Loucy (cell line): ENCODE measurements around the gene HOXA1.

Experiments used
- H2AFZ ChIP-seq: fragments of 200-600 bp; sonication (generic); 2 replicates; pipeline ENCODE4 v1.6.0; 2016; ENCODE audit warnings: antibody characterized with exemption, mild to moderate bottlenecking, low read length, moderate library complexity
- H3F3A ChIP-seq: fragments of 200-600 bp; 2 replicates; pipeline ENCODE4 v1.6.0; 2016; ENCODE audit warnings: antibody characterized with exemption, low read depth, mild to moderate bottlenecking
- H3K27me3 ChIP-seq: fragments of 200-600 bp; sonication (generic); 2 replicates; pipeline ENCODE4 v1.6.1; 2014; ENCODE audit warnings: low read length, mild to moderate bottlenecking; ENCODE audit not compliant: insufficient read depth, poor library complexity, severe bottlenecking
- H3K36me3 ChIP-seq: fragments of 200-600 bp; sonication (generic); 2 replicates; pipeline ENCODE4 v1.6.1; 2016; ENCODE audit warnings: low read length; ENCODE audit not compliant: insufficient read depth
- H3K4me1 ChIP-seq: fragments of 200-600 bp; sonication (generic); 2 replicates; pipeline ENCODE4 v1.5.1; 2014; ENCODE audit warnings: low read length, mild to moderate bottlenecking; ENCODE audit not compliant: insufficient read depth, poor library complexity, severe bottlenecking
- H3K4me2 ChIP-seq: fragments of 200-600 bp; sonication (generic); 2 replicates; pipeline ENCODE4 v1.6.0; 2014; ENCODE audit warnings: antibody characterized with exemption, low read length, low read depth, mild to moderate bottlenecking; ENCODE audit not compliant: poor library complexity, severe bottlenecking
- H3K4me3 ChIP-seq: fragments of 200-600 bp; sonication (generic); 2 replicates; pipeline ENCODE4 v1.5.1; 2014; ENCODE audit warnings: low read length, mild to moderate bottlenecking, mixed read lengths; ENCODE audit not compliant: poor library complexity, severe bottlenecking
- H3K79me2 ChIP-seq: fragments of 200-600 bp; sonication (generic); 2 replicates; pipeline ENCODE4 v1.6.1; 2014; ENCODE audit warnings: low read length; ENCODE audit not compliant: insufficient read depth
- H3K9ac ChIP-seq: fragments of 200-600 bp; sonication (generic); 2 replicates; pipeline ENCODE4 v1.6.0; 2014; ENCODE audit warnings: mild to moderate bottlenecking, low read depth, low read length, moderate library complexity; ENCODE audit not compliant: poor library complexity, severe bottlenecking
- H3K9me2 ChIP-seq: fragments of 200-600 bp; sonication (generic); replicated peaks from 2 replicates; pipeline ENCODE4 v1.6.1; 2016; ENCODE audit warnings: low read depth, low read length, mixed read lengths
- H3K9me3 ChIP-seq: fragments of 200-600 bp; sonication (generic); 2 replicates; pipeline ENCODE4 v1.6.1; 2014; ENCODE audit warnings: mild to moderate bottlenecking, antibody characterized with exemption, low read length, low read depth; ENCODE audit not compliant: insufficient read depth
- H4K20me1 ChIP-seq: fragments of 200-600 bp; sonication (generic); 2 replicates; pipeline ENCODE4 v1.6.0; 2014; ENCODE audit warnings: antibody characterized with exemption, low read length, mild to moderate bottlenecking; ENCODE audit not compliant: insufficient read depth, poor library complexity, severe bottlenecking
- CTCF ChIP-seq: fragments of 200-600 bp; sonication (generic); conservative IDR thresholded peaks from 2 replicates; pipeline ENCODE4 v1.5.1; 2014; ENCODE audit warnings: mild to moderate bottlenecking, antibody characterized with exemption, low read length
- EZH2phosphoT487 ChIP-seq: fragments of 200-600 bp; IDR thresholded peaks from 2 replicates; pipeline ENCODE4 v1.6.1; 2018; ENCODE audit warnings: antibody characterized with exemption, mild to moderate bottlenecking, moderate library complexity, borderline replicate concordance

HOXA1 gene

GRCh38 chr7:27125986-27126394, 30.2 kb upstream of the HOXA1 start:
- Histone ChIP-seq H2AFZ (no peak overlapping the region), H3K9ac (no peak overlapping the region), H3F3A (no peaks in the 10 kb centered on the region), H3K4me3 (no peak overlapping the region), H3K36me3 (peaks cover 88% of the 10 kb centered on the region; the same call in 1 of the 2 replicates), H4K20me1 (peaks cover 61% of the 10 kb centered on the region), H3K4me1 (no peaks in the 10 kb centered on the region), H3K9me2 (no peaks in the 10 kb centered on the region), H3K27me3 (no peaks in the 10 kb centered on the region), H3K79me2 (peaks cover 98% of the 10 kb centered on the region), H3K9me3 (no peaks in the 10 kb centered on the region), H3K4me2 (no peak overlapping the region)
- TF ChIP-seq CTCF (no peak), EZH2phosphoT487 (no peak)

- Histone ChIP-seq H2AFZ (no peak overlapping the region), H3K27me3 (no peaks in the 10 kb centered on the region), H4K20me1 (peaks cover 61% of the 10 kb centered on the region), H3K36me3 (peaks cover 95% of the 10 kb centered on the region; the same call in 1 of the 2 replicates), H3K9me3 (no peaks in the 10 kb centered on the region), H3K4me3 (no peak overlapping the region), H3F3A (no peaks in the 10 kb centered on the region), H3K4me2 (no peak overlapping the region), H3K9ac (no peak overlapping the region), H3K4me1 (no peaks in the 10 kb centered on the region), H3K9me2 (no peaks in the 10 kb centered on the region), H3K79me2 (peaks cover 99% of the 10 kb centered on the region)
- TF ChIP-seq CTCF = no peak
- no peak for TF ChIP-seq EZH2phosphoT487
These were observed 29.3 kb upstream of the HOXA1 start for GRCh38 chr7:27124902-27125689.

- Histone ChIP-seq H3K36me3 (peaks cover 98% of the 10 kb centered on the region; the same call in 1 of the 2 replicates), H4K20me1 (peaks cover 56% of the 10 kb centered on the region), H3K4me2 (no peak overlapping the region), H3K9ac (no peak overlapping the region), H3K4me1 (no peaks in the 10 kb centered on the region), H2AFZ (no peak overlapping the region), H3K9me2 (no peaks in the 10 kb centered on the region), H3K79me2 (peaks cover 99% of the 10 kb centered on the region), H3K9me3 (no peaks in the 10 kb centered on the region), H3K27me3 (no peaks in the 10 kb centered on the region), H3F3A (no peaks in the 10 kb centered on the region), H3K4me3 (no peak overlapping the region)
- TF ChIP-seq CTCF = no peak
- TF ChIP-seq EZH2phosphoT487 = no peak
These were observed 28.5 kb upstream of the HOXA1 start for GRCh38 chr7:27124096-27124901.
